HG03280 (cell line): ENCODE results near the gene C19orf33.

Source experiments
- ATAC-seq: cut with Tn5 transposase; IDR thresholded peaks from one replicate; pipeline ENCODE4 v1.9.1; 2021; ENCODE audit warnings: mild to moderate bottlenecking, moderate library complexity; ENCODE audit not compliant: unreplicated experiment

Gene C19orf33

GRCh38 chr19:38278751-38279150 lies 25.3 kb upstream of the C19orf33 start:
- ATAC-seq, result no peak

GRCh38 chr19:38280030-38280921 lies 23.8 kb upstream of the C19orf33 start:
- no peak for ATAC-seq

- no peak for ATAC-seq
Observed at GRCh38 chr19:38281811-38282566, 22.1 kb upstream of the C19orf33 start.

GRCh38 chr19:38283271-38283670 lies 20.8 kb upstream of the C19orf33 start:
- no peak for ATAC-seq

GRCh38 chr19:38284422-38284821 lies 19.6 kb upstream of the C19orf33 start:
- ATAC-seq, result no peak

- no peak for ATAC-seq
Observed at GRCh38 chr19:38285567-38285966, 18.5 kb upstream of the C19orf33 start.

- ATAC-seq, result no peak
Observed at GRCh38 chr19:38287604-38288003, 16.4 kb upstream of the C19orf33 start.

- no peak for ATAC-seq
Observed at GRCh38 chr19:38288123-38288855, 15.8 kb upstream of the C19orf33 start.

- ATAC-seq, result no peak
Observed at GRCh38 chr19:38289955-38290354, 14.1 kb upstream of the C19orf33 start.

- ATAC-seq, result no peak
Observed at GRCh38 chr19:38290631-38291147, 13.4 kb upstream of the C19orf33 start.

- ATAC-seq, result no peak
Observed at GRCh38 chr19:38291855-38292254, 12.2 kb upstream of the C19orf33 start.

- no peak for ATAC-seq
Observed at GRCh38 chr19:38293281-38293680, 10.8 kb upstream of the C19orf33 start.

- no peak for ATAC-seq
Observed at GRCh38 chr19:38294090-38294489, 10.0 kb upstream of the C19orf33 start.

- no peak for ATAC-seq
Observed at GRCh38 chr19:38298821-38299680, 5.0 kb upstream of the C19orf33 start.

GRCh38 chr19:38304352-38304865 lies 358 bp downstream of the C19orf33 start:
- ATAC-seq, result no peak

- ATAC-seq, result no peak
Observed at GRCh38 chr19:38304866-38305429, 897 bp downstream of the C19orf33 start.

GRCh38 chr19:38306236-38306635 lies 2.2 kb downstream of the C19orf33 start:
- ATAC-seq, result no peak

GRCh38 chr19:38307076-38307475 lies 3.0 kb downstream of the C19orf33 start:
- ATAC-seq, result no peak

- ATAC-seq, result no peak
Observed at GRCh38 chr19:38307597-38307996, 3.5 kb downstream of the C19orf33 start.
